GM19193 (cell line): Measurements from ENCODE around the gene EXOC3.

Experiments
- POLR2A ChIP-seq: IDR thresholded peaks from 4 replicates; pipeline ENCODE4 v1.6.1; 2011; ENCODE audit not compliant: insufficient read depth, insufficient read length; ENCODE audit errors: extremely low read depth

The EXOC3 gene

GRCh38 chr5:442335-443238 lies at the start of gene EXOC3:
EXOC3 (plus strand) TSS chr5:443176; CDS start chr5:446206, 3,030 bp downstream.
- TF ChIP-seq POLR2A, result peak; percentile 83

GRCh38 chr5:393846-394275 lies 49.1 kb upstream of the EXOC3 start:
- TF ChIP-seq POLR2A, result no peak

- no peak for TF ChIP-seq POLR2A
Measured at GRCh38 chr5:394671-395155, 48.3 kb upstream of the EXOC3 start.

- TF ChIP-seq POLR2A, result peak; percentile 9
Measured at GRCh38 chr5:395156-395920, 47.6 kb upstream of the EXOC3 start.

GRCh38 chr5:395921-396530 lies 47.0 kb upstream of the EXOC3 start:
- no peak for TF ChIP-seq POLR2A

GRCh38 chr5:396531-396961 lies 46.4 kb upstream of the EXOC3 start:
- no peak for TF ChIP-seq POLR2A

- no peak for TF ChIP-seq POLR2A
Measured at GRCh38 chr5:398475-399295, 44.3 kb upstream of the EXOC3 start.

GRCh38 chr5:399296-400281 lies 43.4 kb upstream of the EXOC3 start:
- TF ChIP-seq POLR2A, result peak; percentile 63

GRCh38 chr5:400282-401145 lies 42.5 kb upstream of the EXOC3 start:
- no peak for TF ChIP-seq POLR2A

- no peak for TF ChIP-seq POLR2A
Measured at GRCh38 chr5:401146-402034, 41.6 kb upstream of the EXOC3 start.
